Erythroblast (primary cell): ENCODE results near the gene THSD7A.
"Not testable (repeated sequence)": the region's sequence is repeated elsewhere in the genome, so short reads cannot be mapped to it uniquely, and the experiment has no call there.

ENCODE experiments used
- DNase-seq, 2 experiments: peaks; one replicate each; lab custom pipeline; 2025; lab: John Stamatoyannopoulos, UW
- GATA1 ChIP-seq: IDR thresholded peaks from 2 replicates; pipeline ENCODE4 v1.6.1; 2011; ENCODE audit warnings: low read depth, mild to moderate bottlenecking, control low read depth, low read length, moderate library complexity
- POLR2A ChIP-seq: IDR thresholded peaks from 2 replicates; pipeline ENCODE4 v1.6.1; 2011; ENCODE audit warnings: mild to moderate bottlenecking, low read length

THSD7A gene

GRCh38 chr7:11524476-11525397, 307.3 kb downstream of the THSD7A start:
- TF ChIP-seq POLR2A (no peak), GATA1 (no peak)
- DNase-seq, result no peak

- not testable (repeated sequence) for DNase-seq
These were observed 310.0 kb downstream of the THSD7A start for GRCh38 chr7:11521964-11522499.

GRCh38 chr7:11517853-11518252, 314.1 kb downstream of the THSD7A start:
- DNase-seq, result no peak
- TF ChIP-seq POLR2A (no peak), GATA1 (no peak)

GRCh38 chr7:11516328-11516727, 315.7 kb downstream of the THSD7A start:
- no peak for DNase-seq
- TF ChIP-seq GATA1 (no peak), POLR2A (no peak)

GRCh38 chr7:11513460-11513859, 318.5 kb downstream of the THSD7A start:
- no peak for TF ChIP-seq GATA1
- TF ChIP-seq POLR2A, result no peak
- DNase-seq, result no peak

GRCh38 chr7:11507929-11508328, 324.1 kb downstream of the THSD7A start:
- DNase-seq, result no peak
- TF ChIP-seq POLR2A (no peak), GATA1 (no peak)

- TF ChIP-seq POLR2A (no peak), GATA1 (no peak)
- DNase-seq, result no peak
These were observed 325.6 kb downstream of the THSD7A start for GRCh38 chr7:11506417-11506816.

- no peak for DNase-seq
- TF ChIP-seq GATA1 (no peak), POLR2A (no peak)
These were observed 326.5 kb downstream of the THSD7A start for GRCh38 chr7:11505471-11505985.

- TF ChIP-seq POLR2A, result no peak
- DNase-seq, result no peak
These were observed 339.7 kb downstream of the THSD7A start for GRCh38 chr7:11492307-11492706.

GRCh38 chr7:11491811-11492210, 340.2 kb downstream of the THSD7A start:
- DNase-seq, result no peak
- TF ChIP-seq POLR2A (no peak), GATA1 (no peak)

- no peak for TF ChIP-seq POLR2A
- no peak for TF ChIP-seq GATA1
- DNase-seq, result no peak
These were observed 342.7 kb downstream of the THSD7A start for GRCh38 chr7:11489280-11489679.

- DNase-seq, result no peak
- no peak for TF ChIP-seq POLR2A
These were observed 345.7 kb downstream of the THSD7A start for GRCh38 chr7:11486271-11486670.

GRCh38 chr7:11485636-11486035, 346.4 kb downstream of the THSD7A start:
- no peak for TF ChIP-seq POLR2A
- no peak for TF ChIP-seq GATA1
- DNase-seq, result no peak

- DNase-seq, result no peak
- TF ChIP-seq GATA1, result no peak
These were observed 351.9 kb downstream of the THSD7A start for GRCh38 chr7:11480143-11480542.

- TF ChIP-seq POLR2A (no peak), GATA1 (no peak)
- peak in 1 of 2 experiments; percentile 5 for DNase-seq
These were observed 353.1 kb downstream of the THSD7A start for GRCh38 chr7:11478882-11479281.
